Lung (tissue), 12 donors: ENCODE data around the gene ING1. TPM values are rescaled to one million over a fixed set of nuclear protein-coding genes. Genes with fewer than 3 reads are reported as not detected.
"Not testable (repeated sequence)": the region's sequence is repeated elsewhere in the genome, so short reads cannot be mapped to it uniquely, and the experiment has no call there.

Source experiments
- ATAC-seq: fragments of 200-7000 bp; cut with Tn5 transposase; one replicate; pipeline ENCODE4 v1.9.1; 2020; ENCODE audit warnings: moderate number of reproducible peaks; ENCODE audit not compliant: insufficient read depth, low FRiP score
- DNase-seq, 3 donors: peaks; one replicate each; pipeline ENCODE4 v3.0.0-alpha.2; 2013 to 2017
- H3K27ac ChIP-seq, 2 donors: one replicate each; pipeline ENCODE4 v1.5.1; 2013; ENCODE audit warnings: mild to moderate bottlenecking in 2 of 2, moderate library complexity in 2 of 2, control low read depth in 1 of 2, inconsistent platforms in 1 of 2, low read depth in 1 of 2, low read length in 1 of 2
- H3K27me3 ChIP-seq, 3 donors: one replicate each; pipeline ENCODE4 v1.5.1; 2013; ENCODE audit warnings: low read length in 2 of 3; ENCODE audit not compliant: control insufficient read depth in 3 of 3, insufficient read depth in 3 of 3
- H3K36me3 ChIP-seq, 4 donors: one replicate each; pipeline ENCODE4 v1.5.1; 2013; ENCODE audit warnings: low read length in 4 of 4, mild to moderate bottlenecking in 1 of 4, moderate library complexity in 1 of 4; ENCODE audit not compliant: control insufficient read depth in 4 of 4, insufficient read depth in 4 of 4
- H3K4me1 ChIP-seq, 5 donors: one replicate each; pipeline ENCODE4 v1.5.1; 2013; ENCODE audit warnings: low read length in 5 of 5, mild to moderate bottlenecking in 2 of 5, moderate library complexity in 1 of 5; ENCODE audit not compliant: control insufficient read depth in 5 of 5, insufficient read depth in 5 of 5
- H3K4me3 ChIP-seq: one replicate; pipeline ENCODE4 v1.5.1; 2013; ENCODE audit warnings: mild to moderate bottlenecking, control low read depth, moderate library complexity
- H3K9ac ChIP-seq, 2 donors: one replicate each; pipeline ENCODE4 v1.5.1; 2013; ENCODE audit warnings: low read length in 2 of 2, control low read depth in 1 of 2; ENCODE audit not compliant: insufficient read depth in 1 of 2
- H3K9me3 ChIP-seq, 4 donors: one replicate each; pipeline ENCODE4 v1.5.1; 2013; ENCODE audit warnings: low read length in 3 of 4, mild to moderate bottlenecking in 1 of 4, moderate library complexity in 1 of 4; ENCODE audit not compliant: control insufficient read depth in 4 of 4, insufficient read depth in 3 of 4
- WGBS, 2 donors: extraction: QIAGEN DNeasy Blood & Tissue Kit; methylation state at CpG; one replicate each; pipeline ENCODE4 v1.1.7; 2013; 5-methylcytosine and 5-hydroxymethylcytosine counted together
- polyA plus RNA-seq, 2 donors: library from polyadenylated mRNA; stranded (reverse); fragments of 200-250 nt; gene quantifications; one replicate each; pipeline ENCODE4 v1.2.1, GENCODE V29; 2013
- total RNA-seq, 2 donors: library from RNA; depleted of rRNA in 1 of 2; stranded (reverse); fragments of >200 nt in 1 of 2; gene quantifications; one replicate each; pipeline ENCODE4 v1.2.1, GENCODE V29; 2014 to 2021
- TF ChIP-seq, protein P1 (sequence below): IDR thresholded peaks from 2 replicates; pipeline ENCODE4 v1.5.1; 2012; ENCODE audit warnings: mild to moderate bottlenecking; ENCODE audit errors: control extremely low read depth, extremely low read depth
- donor health status: control.
- donor health status: control.
- donor health status: Bipolar disorder and iron deficiency.
- donor health status: healthy.
- donor health status: DM: yes; HTN: yes; CAD: no.

The ING1 gene
- total and polyA plus RNA-seq, 4 donors = 8.8 to 20.6 (median 17.1) TPM

- Histone ChIP-seq H3K27ac (no peak overlapping the region), H3K4me1 (peaks cover 0 to 8% (median 0%) of the 10 kb centered on the region in 5 donors), H3K36me3 (peaks cover 10 to 29% (median 19%) of the 10 kb centered on the region in 4 donors), H3K27me3 (no peaks in the 10 kb centered on the region), H3K9me3 (no peaks in the 10 kb centered on the region), H3K9ac (no peak overlapping the region), H3K4me3 (no peak overlapping the region)
- TF ChIP-seq, protein P1, sequence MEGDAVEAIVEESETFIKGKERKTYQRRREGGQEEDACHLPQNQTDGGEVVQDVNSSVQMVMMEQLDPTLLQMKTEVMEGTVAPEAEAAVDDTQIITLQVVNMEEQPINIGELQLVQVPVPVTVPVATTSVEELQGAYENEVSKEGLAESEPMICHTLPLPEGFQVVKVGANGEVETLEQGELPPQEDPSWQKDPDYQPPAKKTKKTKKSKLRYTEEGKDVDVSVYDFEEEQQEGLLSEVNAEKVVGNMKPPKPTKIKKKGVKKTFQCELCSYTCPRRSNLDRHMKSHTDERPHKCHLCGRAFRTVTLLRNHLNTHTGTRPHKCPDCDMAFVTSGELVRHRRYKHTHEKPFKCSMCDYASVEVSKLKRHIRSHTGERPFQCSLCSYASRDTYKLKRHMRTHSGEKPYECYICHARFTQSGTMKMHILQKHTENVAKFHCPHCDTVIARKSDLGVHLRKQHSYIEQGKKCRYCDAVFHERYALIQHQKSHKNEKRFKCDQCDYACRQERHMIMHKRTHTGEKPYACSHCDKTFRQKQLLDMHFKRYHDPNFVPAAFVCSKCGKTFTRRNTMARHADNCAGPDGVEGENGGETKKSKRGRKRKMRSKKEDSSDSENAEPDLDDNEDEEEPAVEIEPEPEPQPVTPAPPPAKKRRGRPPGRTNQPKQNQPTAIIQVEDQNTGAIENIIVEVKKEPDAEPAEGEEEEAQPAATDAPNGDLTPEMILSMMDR = no peak
- no peak for ATAC-seq
- no peak for DNase-seq
- 95 to 97% methylated on average over 16 of the region's 16 CpGs for WGBS, 2 donors
Measured at GRCh38 chr13:110687736-110688135, 25.8 kb upstream of the ING1 start.

- Histone ChIP-seq H3K9ac (no peak overlapping the region), H3K36me3 (peaks cover 9 to 28% (median 17%) of the 10 kb centered on the region in 4 donors), H3K9me3 (no peaks in the 10 kb centered on the region), H3K27ac (no peak overlapping the region), H3K4me1 (peaks cover 0 to 7% (median 0%) of the 10 kb centered on the region in 5 donors), H3K27me3 (no peaks in the 10 kb centered on the region), H3K4me3 (no peak overlapping the region)
- no peak for ATAC-seq
- 90 to 91% methylated on average over 9 of the region's 9 CpGs for WGBS, 2 donors
- DNase-seq = no peak
- TF ChIP-seq, protein P1 = no peak
Measured at GRCh38 chr13:110689041-110689440, 24.5 kb upstream of the ING1 start.

- Histone ChIP-seq H3K4me3 (no peak overlapping the region), H3K9me3 (no peaks in the 10 kb centered on the region), H3K27me3 (no peaks in the 10 kb centered on the region), H3K9ac (no peak overlapping the region), H3K36me3 (peaks cover 9 to 26% (median 16%) of the 10 kb centered on the region in 4 donors), H3K27ac (no peak overlapping the region), H3K4me1 (peaks cover 0 to under 1% (median 0%) of the 10 kb centered on the region in 5 donors)
- DNase-seq (no peak), ATAC-seq (no peak)
- WGBS, 2 donors = 92 to 94% methylated on average over 12 of the region's 12 CpGs
- TF ChIP-seq, protein P1 = no peak
Measured at GRCh38 chr13:110689711-110690110, 23.8 kb upstream of the ING1 start.

DNA sequence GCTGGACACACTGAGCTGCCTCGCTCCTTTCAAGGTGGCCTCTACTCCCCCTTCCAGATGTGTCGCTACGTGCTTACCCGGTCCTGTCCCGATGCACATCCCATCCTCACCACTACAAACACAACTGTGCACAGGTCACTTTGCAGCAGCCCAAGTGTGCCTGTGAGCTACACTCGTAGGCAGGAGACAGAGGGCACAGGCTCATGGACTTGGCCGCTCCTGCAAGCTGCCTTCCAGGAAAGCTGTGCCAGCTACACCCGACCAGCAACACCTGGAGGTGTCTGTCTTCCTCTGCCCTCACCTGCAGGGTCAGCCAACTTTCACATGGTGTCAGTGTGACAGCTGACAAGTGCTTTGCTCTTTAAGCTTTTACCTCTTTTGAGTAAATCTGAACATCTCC is 23.0 kb upstream of the ING1 start:
- H3K4me1 ChIP-seq = no peaks in the 10 kb centered on the region
- ATAC-seq (no peak), DNase-seq (no peak)
- WGBS, 2 donors = 94 to 97% methylated on average over 8 of the region's 8 CpGs
- H3K9ac ChIP-seq = no peak overlapping the region
- H3K4me3 ChIP-seq = no peak overlapping the region
- TF ChIP-seq, protein P1 = no peak
- no peaks in the 10 kb centered on the region for H3K27me3 ChIP-seq
- no peaks in the 10 kb centered on the region for H3K9me3 ChIP-seq
- peaks cover 11 to 26% (median 16%) of the 10 kb centered on the region in 4 donors for H3K36me3 ChIP-seq
- no peak overlapping the region for H3K27ac ChIP-seq

GRCh38 chr13:110695774-110696173 is 17.7 kb upstream of the ING1 start:
- not testable (repeated sequence) for DNase-seq, H3K4me3 ChIP-seq, H3K27me3 ChIP-seq, H3K9ac ChIP-seq, H3K9me3 ChIP-seq, H3K4me1 ChIP-seq, H3K27ac ChIP-seq, ATAC-seq
- H3K36me3 ChIP-seq = peaks cover 9 to 36% (median 21%) of the 10 kb centered on the region in 4 donors
- 88 to 91% methylated on average over 7 of the region's 7 CpGs for WGBS, 2 donors
